BE2C (cell line): ENCODE data around the gene L3MBTL3.

Experiments
- DNase-seq: peaks from one replicate; pipeline ENCODE4 v3.0.0-alpha.2; 2020
- H3K27me3 ChIP-seq: fragments of 250-450 bp; sonication (Bioruptor Pico); 2 replicates; pipeline ENCODE4 v1.5.1; 2020; ENCODE audit warnings: mild to moderate bottlenecking
- H3K36me3 ChIP-seq: fragments of 250-450 bp; sonication (Bioruptor Pico); 2 replicates; pipeline ENCODE4 v1.5.1; 2020; ENCODE audit warnings: mild to moderate bottlenecking
- H3K4me1 ChIP-seq: fragments of 250-450 bp; sonication (Bioruptor Pico); 2 replicates; pipeline ENCODE4 v1.5.1; 2020
- H3K4me3 ChIP-seq: 2 replicates; pipeline ENCODE4 v1.5.1; 2011; ENCODE audit warnings: low read depth, low read length
- H3K9me3 ChIP-seq: fragments of 250-450 bp; sonication (Bioruptor Pico); 2 replicates; pipeline ENCODE4 v1.5.1; 2020
- CTCF ChIP-seq: IDR thresholded peaks from 2 replicates; pipeline ENCODE4 v1.5.1; 2012; ENCODE audit warnings: mild to moderate bottlenecking, low read depth, low read length

The L3MBTL3 gene

GRCh38 chr6:130152908-130153510, 134.6 kb downstream of the L3MBTL3 start:
- DNase-seq = no peak
- H3K4me1 ChIP-seq = no peaks in the 10 kb centered on the region
- H3K27me3 ChIP-seq = no peaks in the 10 kb centered on the region
- H3K9me3 ChIP-seq = no peaks in the 10 kb centered on the region
- H3K4me3 ChIP-seq = no peak overlapping the region
- TF ChIP-seq CTCF = no peak
- H3K36me3 ChIP-seq = no peaks in the 10 kb centered on the region

GRCh38 chr6:130156908-130157307, 138.5 kb downstream of the L3MBTL3 start:
- no peak for TF ChIP-seq CTCF
- H3K4me1 ChIP-seq = no peaks in the 10 kb centered on the region
- no peaks in the 10 kb centered on the region for H3K27me3 ChIP-seq
- DNase-seq = no peak
- H3K36me3 ChIP-seq = no peaks in the 10 kb centered on the region
- H3K9me3 ChIP-seq = no peaks in the 10 kb centered on the region
- H3K4me3 ChIP-seq = no peak overlapping the region

- Histone ChIP-seq H3K4me3 (no peak overlapping the region), H3K36me3 (no peaks in the 10 kb centered on the region), H3K9me3 (no peaks in the 10 kb centered on the region), H3K4me1 (no peaks in the 10 kb centered on the region), H3K27me3 (no peaks in the 10 kb centered on the region)
- TF ChIP-seq CTCF = no peak
- no peak for DNase-seq
Observed at GRCh38 chr6:130158056-130158455, 139.7 kb downstream of the L3MBTL3 start.

GRCh38 chr6:130158548-130158947, 140.2 kb downstream of the L3MBTL3 start:
- no peak overlapping the region for H3K4me3 ChIP-seq
- no peak for DNase-seq
- H3K4me1 ChIP-seq = no peaks in the 10 kb centered on the region
- no peaks in the 10 kb centered on the region for H3K9me3 ChIP-seq
- TF ChIP-seq CTCF = no peak
- no peaks in the 10 kb centered on the region for H3K36me3 ChIP-seq
- no peaks in the 10 kb centered on the region for H3K27me3 ChIP-seq

- no peaks in the 10 kb centered on the region for H3K27me3 ChIP-seq
- TF ChIP-seq CTCF = no peak
- no peak overlapping the region for H3K4me3 ChIP-seq
- no peaks in the 10 kb centered on the region for H3K4me1 ChIP-seq
- no peaks in the 10 kb centered on the region for H3K9me3 ChIP-seq
- no peaks in the 10 kb centered on the region for H3K36me3 ChIP-seq
- no peak for DNase-seq
Observed at GRCh38 chr6:130159956-130160355, 141.6 kb downstream of the L3MBTL3 start.

- Histone ChIP-seq H3K36me3 (no peaks in the 10 kb centered on the region), H3K4me3 (no peak overlapping the region), H3K4me1 (no peaks in the 10 kb centered on the region), H3K27me3 (no peaks in the 10 kb centered on the region), H3K9me3 (no peaks in the 10 kb centered on the region)
- DNase-seq = no peak
- no peak for TF ChIP-seq CTCF
Observed at GRCh38 chr6:130161683-130162404, 143.5 kb downstream of the L3MBTL3 start.
